HG03175 (cell line): ENCODE data around the gene BEGAIN.

Source experiments
- ATAC-seq: cut with Tn5 transposase; IDR thresholded peaks from one replicate; pipeline ENCODE4 v1.9.1; 2021; ENCODE audit warnings: mild to moderate bottlenecking, moderate library complexity; ENCODE audit not compliant: unreplicated experiment

Gene BEGAIN, protein sequence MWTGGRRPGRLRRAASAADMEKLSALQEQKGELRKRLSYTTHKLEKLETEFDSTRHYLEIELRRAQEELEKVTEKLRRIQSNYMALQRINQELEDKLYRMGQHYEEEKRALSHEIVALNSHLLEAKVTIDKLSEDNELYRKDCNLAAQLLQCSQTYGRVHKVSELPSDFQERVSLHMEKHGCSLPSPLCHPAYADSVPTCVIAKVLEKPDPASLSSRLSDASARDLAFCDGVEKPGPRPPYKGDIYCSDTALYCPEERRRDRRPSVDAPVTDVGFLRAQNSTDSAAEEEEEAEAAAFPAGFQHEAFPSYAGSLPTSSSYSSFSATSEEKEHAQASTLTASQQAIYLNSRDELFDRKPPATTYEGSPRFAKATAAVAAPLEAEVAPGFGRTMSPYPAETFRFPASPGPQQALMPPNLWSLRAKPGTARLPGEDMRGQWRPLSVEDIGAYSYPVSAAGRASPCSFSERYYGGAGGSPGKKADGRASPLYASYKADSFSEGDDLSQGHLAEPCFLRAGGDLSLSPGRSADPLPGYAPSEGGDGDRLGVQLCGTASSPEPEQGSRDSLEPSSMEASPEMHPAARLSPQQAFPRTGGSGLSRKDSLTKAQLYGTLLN

DNA sequence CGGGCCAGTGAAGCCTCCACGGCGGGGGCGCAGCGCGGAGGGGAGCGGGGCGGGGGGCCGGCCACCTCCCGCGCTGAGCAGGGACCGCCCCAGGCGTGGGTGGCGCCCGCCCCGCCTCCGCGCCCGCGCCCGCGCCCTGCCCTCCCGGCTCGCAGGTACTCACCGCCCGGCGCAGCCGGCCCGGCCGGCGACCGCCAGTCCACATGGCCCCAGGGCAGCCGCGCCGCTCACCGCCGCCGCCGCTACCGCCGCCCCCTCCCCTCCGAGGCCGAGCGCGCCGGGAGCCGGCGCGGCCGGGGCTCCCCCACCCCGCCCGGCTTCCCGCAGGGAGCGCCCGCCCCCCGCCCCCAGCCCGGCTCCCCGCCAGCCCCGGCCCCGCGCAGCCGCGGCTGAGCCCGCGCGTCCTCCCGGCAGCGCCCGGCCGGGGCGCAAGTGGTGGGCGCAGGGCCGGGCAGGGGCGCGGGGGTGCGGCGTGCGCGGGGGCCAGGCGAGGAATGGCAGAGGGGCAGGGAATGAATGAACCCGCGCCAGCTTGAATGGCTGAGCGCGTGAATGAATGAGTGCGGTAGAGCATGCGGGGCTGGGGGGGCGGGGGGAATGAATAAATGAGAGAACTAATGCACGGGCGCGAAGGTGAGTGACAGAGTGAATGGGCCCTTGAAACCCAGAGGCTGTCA, at the start of gene BEGAIN:
BEGAIN (minus strand) TSS at position 332 of the 677 bp plus-strand sequence; CDS start at position 205, 127 bp downstream.
- no peak for ATAC-seq

DNA sequence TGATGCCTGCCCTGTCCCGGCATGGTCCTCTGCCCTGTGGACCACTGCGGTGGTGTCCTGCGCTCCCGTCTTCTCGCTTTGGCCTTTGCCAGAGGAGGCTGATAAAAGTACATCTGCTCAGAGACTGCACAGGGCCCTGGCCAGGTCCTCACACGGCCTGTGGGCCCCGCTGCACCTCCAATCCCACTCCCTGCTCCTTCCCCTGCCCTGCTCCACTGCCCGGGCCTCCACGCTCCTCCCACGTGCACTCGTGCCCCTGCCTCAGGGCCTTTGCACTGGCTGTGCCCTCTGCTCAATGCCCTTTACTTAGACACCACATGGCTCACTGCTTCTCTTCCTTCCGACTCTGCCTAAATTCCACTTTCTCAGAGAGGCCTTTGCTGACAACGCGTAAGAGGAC, 49.3 kb upstream of the BEGAIN start:
- ATAC-seq: no peak

DNA sequence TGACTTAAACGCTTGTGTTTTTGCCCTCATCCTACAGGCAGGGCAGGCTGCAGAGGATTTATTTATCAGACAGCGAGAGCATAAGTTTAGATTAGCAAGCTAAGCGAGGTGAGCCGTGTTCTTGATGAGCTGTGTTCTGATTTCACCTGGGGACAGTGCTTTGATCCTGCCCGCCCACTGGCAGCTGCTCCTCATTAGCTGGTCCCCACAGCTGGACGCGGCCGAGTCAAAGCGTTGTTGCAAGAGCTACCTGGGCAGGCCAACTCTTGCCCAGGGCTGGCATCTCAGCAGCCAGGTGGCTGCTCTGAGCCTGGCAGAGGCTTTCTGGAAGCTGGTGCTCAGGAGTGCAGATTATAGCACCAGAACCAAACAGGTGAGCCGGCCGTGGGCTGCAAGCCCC, 46.8 kb upstream of the BEGAIN start:
- no peak for ATAC-seq

DNA sequence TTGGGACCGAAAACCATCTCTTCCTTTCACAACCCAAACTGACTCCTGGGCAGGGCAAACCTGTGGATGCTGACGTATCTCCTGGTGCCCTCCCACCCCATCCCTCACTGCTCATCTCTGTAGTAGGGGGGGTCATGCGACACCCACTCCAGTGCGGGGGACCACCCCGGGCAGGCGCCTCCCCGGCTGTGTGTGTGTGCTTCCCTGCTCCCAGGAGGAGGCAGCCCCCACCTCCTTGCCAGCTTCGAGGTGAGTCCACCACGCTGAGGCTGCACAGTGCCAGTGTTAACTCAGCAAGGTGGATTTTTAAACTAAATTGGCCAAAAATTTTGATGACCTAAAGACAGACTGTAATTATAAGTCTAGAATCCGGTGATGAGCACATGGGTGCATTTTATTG, 46.2 kb upstream of the BEGAIN start:
- no peak for ATAC-seq

DNA sequence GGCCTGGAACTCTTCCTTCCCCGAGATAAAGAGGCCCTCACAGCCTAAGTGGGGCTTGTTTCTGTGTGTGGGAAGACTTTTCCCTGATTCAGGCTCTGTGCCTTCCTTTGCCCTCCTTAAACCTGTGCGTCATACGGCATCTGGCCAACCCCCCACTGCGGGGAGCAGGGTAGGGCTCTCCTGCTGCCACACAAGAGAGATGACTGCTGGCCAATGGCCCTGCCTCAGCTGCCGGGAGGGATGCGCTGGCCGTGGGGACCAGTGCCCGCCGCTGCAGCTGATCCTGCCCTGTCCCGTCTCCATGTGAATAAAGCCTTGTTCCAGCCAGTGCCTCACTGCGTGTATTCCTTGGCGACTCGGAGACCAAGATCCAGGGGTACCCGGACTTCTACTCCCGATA, 42.5 kb upstream of the BEGAIN start:
- no peak for ATAC-seq

DNA sequence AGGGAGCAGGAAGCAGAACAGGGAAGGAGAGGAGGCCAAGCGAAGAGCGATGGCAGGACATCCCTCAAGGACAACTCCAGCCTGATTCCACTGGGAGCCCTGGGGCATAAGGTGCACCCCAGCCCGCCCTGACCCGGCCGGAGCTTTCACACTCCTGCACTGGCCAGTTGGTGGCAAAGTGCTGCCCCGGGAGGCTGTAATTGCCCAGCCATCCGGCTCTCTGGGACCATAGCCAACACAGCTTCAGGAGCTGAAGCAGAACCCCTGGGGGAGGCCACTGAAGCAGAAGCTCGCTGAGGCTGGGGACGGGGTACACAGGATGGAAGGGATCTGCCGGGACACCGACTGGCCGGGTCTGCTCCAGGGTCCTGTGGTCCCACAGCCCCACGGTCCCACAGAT, 41.9 kb upstream of the BEGAIN start:
- no peak for ATAC-seq

DNA sequence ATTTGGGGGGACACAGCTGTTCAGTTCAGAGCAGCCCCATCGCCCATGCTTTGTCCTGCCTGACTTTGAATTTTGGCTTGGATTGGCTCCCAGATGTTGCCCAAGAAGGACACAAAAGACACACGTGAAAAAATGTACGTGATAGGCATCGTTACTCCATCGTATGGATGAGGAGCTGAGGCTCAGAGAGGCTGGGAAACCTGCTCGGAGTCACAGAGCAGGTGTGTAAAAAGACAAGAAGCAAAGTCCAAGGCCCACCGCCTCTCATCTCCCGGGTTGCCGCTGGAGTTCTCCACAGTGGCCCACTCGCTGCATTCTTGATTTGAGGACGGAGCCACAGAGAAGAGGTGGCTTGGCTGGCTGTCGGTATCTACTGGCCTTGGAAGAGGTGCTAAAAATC, 41.0 kb upstream of the BEGAIN start:
- ATAC-seq: no peak

DNA sequence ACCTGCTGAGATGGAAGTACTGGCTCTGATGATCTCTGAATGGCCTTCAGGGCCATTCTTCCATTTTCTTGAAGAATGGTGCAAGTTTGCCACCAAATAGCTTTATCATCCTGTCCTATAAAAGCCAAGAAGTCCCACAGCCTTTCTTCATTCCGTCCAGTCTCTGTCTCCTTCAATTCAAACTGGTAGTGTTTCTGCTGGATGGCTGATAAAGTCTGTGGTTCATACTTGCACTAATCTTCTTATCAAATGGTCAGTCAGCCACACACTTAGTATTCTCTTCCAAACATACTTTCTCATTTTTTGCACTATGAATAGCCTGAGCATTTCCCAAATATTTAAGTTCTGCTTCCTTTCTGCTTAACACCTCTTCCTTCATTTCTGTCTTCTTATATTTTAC, 39.4 kb upstream of the BEGAIN start:
- ATAC-seq: no peak

DNA sequence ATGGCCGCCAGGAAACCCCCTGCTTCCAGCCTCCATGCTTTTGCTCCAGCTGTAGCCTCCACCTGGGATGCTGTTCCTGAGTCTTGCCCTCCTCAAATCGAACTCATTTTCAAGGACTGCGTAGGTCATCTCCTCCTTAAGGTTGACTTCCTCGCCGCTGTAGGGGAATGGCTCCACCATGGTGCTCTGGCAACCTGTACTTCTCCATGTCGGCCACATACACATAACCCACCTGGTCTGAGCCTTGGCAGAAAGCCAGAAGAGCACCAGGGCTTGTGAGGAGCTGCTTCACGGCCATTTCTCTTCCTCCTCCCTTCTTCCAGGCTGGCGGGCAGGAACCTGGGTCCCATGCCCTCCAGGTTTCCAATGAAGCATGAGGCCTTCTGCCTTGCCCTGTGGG, 36.7 kb upstream of the BEGAIN start:
- ATAC-seq: no peak

DNA sequence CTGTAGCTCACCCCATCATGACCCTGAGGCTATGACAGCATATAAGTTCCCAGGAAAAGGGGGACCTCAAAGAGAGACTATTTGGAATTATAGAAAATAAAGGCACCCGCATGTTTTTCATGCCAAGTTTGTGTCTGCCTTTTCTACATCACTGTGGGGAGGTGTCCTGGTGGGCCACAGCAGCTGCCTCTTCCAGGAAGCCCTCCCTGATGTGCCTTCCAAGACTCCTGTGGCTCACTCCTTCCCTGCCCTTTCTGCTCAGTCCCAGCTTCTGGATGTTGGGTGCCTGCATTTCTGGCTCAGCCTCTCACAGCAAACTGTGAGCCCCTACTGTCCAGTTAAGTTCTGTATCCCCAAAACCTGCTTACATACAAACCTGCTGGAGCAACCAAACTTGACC, 36.3 kb upstream of the BEGAIN start:
- ATAC-seq: no peak

DNA sequence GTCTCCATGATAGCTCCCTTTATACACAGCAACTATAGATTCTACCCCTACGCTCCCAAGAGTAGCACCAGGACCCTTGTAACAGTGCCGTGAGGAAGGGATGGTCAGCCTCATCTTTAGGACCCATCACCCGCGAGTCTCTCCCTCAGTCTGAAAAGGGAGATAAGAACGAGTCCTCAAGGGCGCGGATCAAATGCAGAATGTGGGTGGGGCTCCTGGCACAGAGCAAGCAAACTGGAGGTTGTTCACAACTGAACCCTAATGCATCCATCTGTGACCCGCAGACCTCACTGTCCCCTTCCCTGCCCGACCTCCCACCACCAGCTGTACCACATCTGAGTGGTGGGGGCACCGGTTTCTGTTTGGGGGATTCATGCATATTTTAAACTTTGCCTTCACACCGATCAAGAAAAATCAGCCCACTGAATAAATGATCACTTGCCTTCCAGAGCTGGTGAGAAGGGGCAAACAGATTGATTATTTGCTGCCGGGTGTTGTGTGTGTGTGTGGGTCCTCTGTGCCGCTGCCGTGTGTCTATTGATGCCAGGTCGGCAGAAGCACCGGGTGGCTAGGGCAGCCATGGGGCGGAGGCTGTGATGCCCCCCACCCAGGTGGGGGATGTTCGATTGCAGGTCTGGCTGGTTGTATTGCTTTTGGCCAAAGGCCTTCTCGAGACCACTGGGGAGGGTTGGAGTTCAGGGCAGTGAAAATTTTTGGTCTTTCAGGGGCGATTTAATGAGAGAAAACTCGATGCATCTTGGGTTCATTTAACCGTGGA, 35.7 kb upstream of the BEGAIN start:
- no peak for ATAC-seq

DNA sequence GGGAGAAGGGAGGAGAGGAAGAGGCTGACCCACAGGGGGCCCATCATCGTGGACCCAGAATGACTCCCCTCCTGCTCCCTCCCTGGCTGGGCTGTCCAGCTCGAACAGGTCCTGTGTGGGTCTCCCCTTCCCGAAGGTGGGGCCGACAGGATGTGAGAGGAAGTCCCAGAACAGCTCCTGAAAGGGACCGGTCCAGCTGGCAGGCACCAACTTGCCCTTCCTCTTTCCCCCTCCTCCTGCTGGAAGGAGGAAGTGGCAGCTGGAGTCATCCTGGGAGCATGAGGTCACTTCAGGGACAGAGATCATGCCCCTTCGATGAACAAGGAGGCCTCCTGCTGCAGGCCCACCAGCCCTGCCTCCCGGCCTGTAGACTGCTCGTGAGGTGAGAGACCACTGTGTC, 35.0 kb upstream of the BEGAIN start:
- ATAC-seq: no peak

DNA sequence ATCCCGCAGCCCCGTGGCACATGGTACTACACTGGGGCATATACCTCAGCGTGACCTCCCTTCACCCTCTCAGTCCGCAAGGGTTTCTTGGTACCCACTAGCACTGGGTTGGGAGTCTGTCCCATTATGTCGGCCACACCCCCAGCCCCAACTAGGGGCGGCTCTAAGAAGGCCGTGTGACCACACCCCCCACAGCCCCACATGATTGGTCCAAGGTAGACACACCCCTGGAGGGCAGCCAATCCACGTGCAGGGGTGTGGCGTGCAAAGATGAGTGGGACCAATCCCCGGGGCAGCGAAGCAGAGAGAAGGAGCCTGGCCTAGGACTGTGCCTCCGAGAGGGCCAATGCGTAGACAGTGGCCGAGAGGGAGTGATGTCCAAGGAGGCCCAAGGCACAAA, 34.6 kb upstream of the BEGAIN start:
- ATAC-seq: no peak

DNA sequence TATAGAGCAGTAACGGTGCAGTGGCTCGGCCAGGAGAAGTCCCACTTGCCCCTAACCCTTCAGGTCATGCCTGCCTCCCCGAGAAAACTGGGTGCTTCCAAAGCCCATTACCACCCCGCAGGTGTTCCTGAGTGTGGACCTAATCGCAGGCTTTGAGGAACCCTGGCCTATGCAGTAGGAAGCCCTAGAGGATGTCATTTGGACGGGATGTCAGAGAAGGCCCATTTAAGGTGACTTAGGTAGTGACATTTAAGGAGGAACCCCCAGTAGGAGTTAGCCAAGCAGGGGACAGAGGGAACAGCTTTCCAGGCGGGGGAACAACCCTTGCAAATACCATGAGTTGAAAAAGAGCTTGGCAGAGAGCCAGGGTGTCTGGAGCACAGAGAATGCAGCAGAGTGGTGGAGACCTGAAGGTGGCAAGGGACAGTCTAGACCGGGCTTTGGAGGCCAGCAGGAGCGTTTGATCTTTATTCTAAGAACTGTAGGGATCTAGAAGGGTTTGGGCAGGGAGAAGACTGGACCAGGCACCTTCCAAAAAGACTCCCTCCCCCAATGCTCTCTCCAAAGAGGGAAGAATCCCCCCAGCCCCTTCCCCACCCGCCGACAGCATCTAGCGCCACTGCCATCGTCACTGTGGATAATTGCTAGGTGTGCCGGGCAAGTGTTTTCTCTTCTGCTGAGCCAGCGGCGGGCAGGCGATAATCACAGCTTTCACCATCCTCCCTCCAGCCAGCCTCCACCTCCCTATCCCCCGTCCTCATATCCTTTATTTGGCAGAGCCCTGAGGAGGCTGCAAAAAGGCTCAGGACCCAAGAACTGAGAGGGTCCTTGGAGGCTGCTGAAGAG, 33.3 kb upstream of the BEGAIN start:
- ATAC-seq: no peak

DNA sequence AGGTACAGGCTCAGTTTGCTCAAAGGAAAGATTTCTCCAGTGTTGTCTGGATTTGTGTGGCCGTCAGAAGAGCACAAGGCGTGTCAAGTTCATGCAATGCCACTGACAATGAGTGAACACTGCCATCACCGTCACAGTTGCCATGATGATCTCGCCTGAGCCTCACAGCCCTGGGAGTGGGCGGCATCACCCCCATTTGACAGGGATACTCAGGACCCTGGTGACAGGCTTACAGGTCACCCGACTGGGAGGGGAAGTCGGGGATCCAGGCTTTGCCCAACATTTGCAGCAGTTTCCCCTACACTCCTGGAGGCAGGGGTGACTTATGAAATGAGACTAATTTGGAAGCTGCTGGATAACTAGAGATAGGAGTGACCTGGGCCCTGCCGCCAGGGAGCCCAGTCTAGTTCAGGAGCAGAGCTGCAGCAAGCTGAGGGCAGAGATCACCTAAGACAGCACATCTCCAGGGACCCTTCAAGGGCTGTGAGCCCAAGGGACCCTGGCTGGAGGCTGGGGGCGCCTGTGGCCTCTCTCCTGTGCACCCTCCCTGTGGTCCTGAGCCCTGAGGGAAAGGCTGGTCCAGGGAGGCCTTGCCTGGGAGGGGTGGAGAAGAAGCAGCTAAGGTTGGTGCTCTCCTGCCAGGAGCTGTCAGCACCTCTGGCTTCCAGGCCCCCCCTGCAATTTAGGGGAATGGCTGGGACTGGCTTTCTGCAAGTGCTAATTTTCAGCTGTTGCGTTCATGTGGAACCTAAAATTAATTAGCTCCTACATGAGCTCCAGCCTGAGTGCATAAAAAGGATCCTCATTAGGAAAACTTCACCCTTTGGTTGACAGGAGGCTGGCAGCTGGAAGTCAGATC, 32.4 kb upstream of the BEGAIN start:
- no peak for ATAC-seq

DNA sequence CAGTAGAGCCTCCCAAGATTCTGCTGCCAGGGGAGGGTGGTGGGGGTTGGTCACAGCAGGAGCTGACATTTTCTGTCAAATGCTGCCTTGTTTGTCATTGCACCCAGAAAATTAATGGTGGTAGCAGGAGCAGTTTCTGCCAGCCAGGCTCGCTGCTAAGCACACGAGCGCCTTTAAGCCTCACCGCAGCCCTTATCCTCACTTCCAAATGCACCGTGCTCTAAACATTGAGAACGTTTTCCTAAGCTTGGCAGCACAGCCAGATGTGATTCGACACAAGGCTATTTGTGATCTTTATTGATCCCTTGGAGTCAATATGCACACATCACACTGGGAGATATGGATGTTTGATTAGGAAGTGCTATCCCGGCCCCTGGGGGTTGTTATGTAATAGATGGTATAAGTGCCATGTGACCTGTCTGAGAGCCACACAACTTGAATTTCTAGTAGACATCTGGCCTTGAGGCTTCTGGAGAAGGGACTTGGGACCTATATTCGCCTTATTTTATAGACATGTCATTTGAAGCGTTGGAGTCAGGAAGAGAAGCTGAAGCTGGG, 31.6 kb upstream of the BEGAIN start:
- no peak for ATAC-seq

DNA sequence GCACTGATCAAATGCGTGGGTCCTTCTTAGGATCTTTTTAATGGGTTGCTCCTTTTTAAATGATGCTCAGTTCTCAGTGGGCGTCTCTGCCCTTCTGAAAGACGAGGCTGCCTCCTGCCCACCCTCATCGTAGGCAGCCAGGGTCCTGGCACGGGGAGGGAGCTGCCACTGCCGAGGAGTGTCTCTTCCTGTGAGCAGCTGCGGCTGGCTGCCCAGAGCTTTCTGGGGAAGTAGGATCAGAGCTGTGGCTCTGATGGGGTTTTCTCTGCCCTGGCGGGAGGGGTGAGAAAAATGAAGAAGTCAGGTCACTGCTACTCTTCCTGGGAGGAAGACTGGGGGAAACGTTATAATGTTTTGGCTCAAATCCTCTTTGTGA, 31.1 kb upstream of the BEGAIN start:
- no peak for ATAC-seq

DNA sequence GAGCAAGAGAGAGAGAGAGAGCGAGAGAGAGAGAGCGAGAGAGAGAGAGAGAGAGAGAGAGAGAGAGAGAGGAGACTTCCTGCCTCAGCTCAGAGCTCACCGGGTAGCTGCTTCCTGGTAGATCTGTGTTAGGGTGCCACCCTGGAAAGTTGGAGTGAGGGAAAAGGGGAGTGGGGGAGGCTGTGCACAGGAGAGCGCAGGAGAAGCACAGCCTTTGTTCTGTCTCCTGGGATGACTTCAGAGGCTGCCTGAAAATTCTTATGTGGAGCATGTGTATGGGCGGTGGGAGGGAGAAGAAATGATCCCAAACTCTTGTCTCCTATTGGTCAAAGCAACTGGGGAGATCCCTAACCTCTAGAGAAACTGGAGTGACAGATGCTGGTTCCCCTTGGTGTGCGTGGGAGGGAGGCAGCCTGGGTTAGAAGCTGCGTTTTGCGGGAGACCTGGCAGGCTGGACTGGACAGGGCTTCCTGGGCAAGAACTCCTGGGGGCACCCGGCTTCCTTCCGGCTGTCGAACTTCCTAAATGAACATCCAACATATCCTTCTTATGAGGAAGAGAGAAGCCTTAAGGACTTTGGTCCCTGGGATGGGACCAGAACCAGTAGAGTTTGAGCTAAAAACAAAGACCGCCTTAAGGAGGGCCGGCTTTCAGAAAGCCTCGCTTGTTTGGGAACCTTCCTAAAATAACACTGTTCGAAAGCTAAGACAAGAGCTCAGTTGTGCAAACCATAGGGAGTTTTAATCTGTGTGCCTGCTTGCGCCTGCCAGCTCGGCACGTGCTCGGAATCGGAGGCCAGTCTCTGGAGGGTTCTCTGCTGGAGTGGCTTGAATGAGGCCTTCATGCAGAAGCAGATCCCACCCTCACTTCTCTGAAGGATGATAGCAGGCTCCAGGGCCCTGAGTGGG, 30.4 kb upstream of the BEGAIN start:
- no peak for ATAC-seq
